MM.1S (cell line): ENCODE measurements around the gene MACROD2.

Experiments used
- DNase-seq: peaks from one replicate; pipeline ENCODE4 v3.0.0-alpha.2; 2015
- H2AFZ ChIP-seq: fragments of 300-600 bp; sonication (generic); 2 replicates; pipeline ENCODE4 v1.6.0; 2016; ENCODE audit warnings: antibody characterized with exemption, low read length
- H3F3A ChIP-seq: fragments of 300-600 bp; sonication (generic); 2 replicates; pipeline ENCODE4 v1.6.1; 2016; ENCODE audit warnings: mild to moderate bottlenecking, antibody characterized with exemption, low read length, moderate library complexity, mixed read lengths; ENCODE audit not compliant: insufficient read depth
- H3K27ac ChIP-seq: fragments of 300-600 bp; sonication (generic); 2 replicates; pipeline ENCODE4 v1.5.1; 2016; ENCODE audit warnings: mild to moderate bottlenecking, low read length
- H3K27me3 ChIP-seq: fragments of 300-600 bp; sonication (generic); replicated peaks from 2 replicates; pipeline ENCODE4 v1.6.0; 2016; ENCODE audit warnings: low read length; ENCODE audit not compliant: insufficient read depth
- H3K36me3 ChIP-seq: fragments of 300-600 bp; sonication (generic); replicated peaks from 2 replicates; pipeline ENCODE4 v1.6.1; 2016; ENCODE audit warnings: mild to moderate bottlenecking, low read length, mixed read lengths; ENCODE audit not compliant: insufficient read depth
- H3K4me1 ChIP-seq: fragments of 300-600 bp; sonication (generic); 2 replicates; pipeline ENCODE4 v1.6.1; 2016; ENCODE audit warnings: low read length, mixed read lengths
- H3K4me2 ChIP-seq: fragments of 300-600 bp; sonication (generic); 2 replicates; pipeline ENCODE4 v1.6.0; 2016; ENCODE audit warnings: low read depth, low read length
- H3K4me3 ChIP-seq: fragments of 300-600 bp; sonication (generic); 2 replicates; pipeline ENCODE4 v1.5.1; 2016; ENCODE audit warnings: low read length, mixed read lengths
- H3K79me2 ChIP-seq: fragments of 300-600 bp; sonication (generic); 2 replicates; pipeline ENCODE4 v1.6.1; 2016; ENCODE audit warnings: mixed run types, low read length, mixed read lengths
- H3K9ac ChIP-seq: fragments of 300-600 bp; sonication (generic); 2 replicates; pipeline ENCODE4 v1.6.1; 2016; ENCODE audit warnings: low read length, mixed read lengths
- H3K9me2 ChIP-seq: fragments of 300-600 bp; sonication (generic); replicated peaks from 2 replicates; pipeline ENCODE4 v1.6.1; 2016; ENCODE audit warnings: mild to moderate bottlenecking, low read length, mixed read lengths; ENCODE audit not compliant: insufficient read depth
- H3K9me3 ChIP-seq: fragments of 300-600 bp; sonication (generic); replicated peaks from 2 replicates; pipeline ENCODE4 v1.6.1; 2016; ENCODE audit warnings: mild to moderate bottlenecking, low read length, mixed read lengths; ENCODE audit not compliant: insufficient read depth
- H4K20me1 ChIP-seq: fragments of 300-600 bp; sonication (generic); 2 replicates; pipeline ENCODE4 v1.6.1; 2016; ENCODE audit warnings: mild to moderate bottlenecking, low read length, moderate library complexity, mixed read lengths; ENCODE audit not compliant: insufficient read depth
- EZH2 ChIP-seq: fragments of 300-600 bp; sonication (generic); optimal IDR thresholded peaks from 2 replicates; pipeline ENCODE3; 2017; ENCODE audit warnings: low read depth, mild to moderate bottlenecking, antibody characterized with exemption, low read length, mixed read lengths
- EZH2phosphoT487 ChIP-seq: fragments of 300-600 bp; sonication (generic); IDR thresholded peaks from 2 replicates; pipeline ENCODE4 v1.6.1; 2018; ENCODE audit warnings: antibody characterized with exemption, low read length
- TF ChIP-seq, protein P1 (sequence below): fragments of 300-600 bp; sonication (generic); IDR thresholded peaks from 2 replicates; pipeline ENCODE4 v1.5.1; 2016; ENCODE audit warnings: antibody characterized with exemption, low read length, mixed read lengths

Gene MACROD2

GRCh38 chr20:14960831-14961230 is 965.5 kb downstream of the MACROD2 start:
- peak overlapping the region; percentile 53 for H3K27ac ChIP-seq
- no peaks in the 10 kb centered on the region for H4K20me1 ChIP-seq
- H3K9me3 ChIP-seq = no peaks in the 10 kb centered on the region
- peak overlapping the region; percentile 20; the same call in 1 of the 2 replicates for H3K4me2 ChIP-seq
- H3F3A ChIP-seq = peaks cover 6% of the 10 kb centered on the region
- H3K4me3 ChIP-seq = no peak overlapping the region
- H3K9me2 ChIP-seq = no peaks in the 10 kb centered on the region
- H3K79me2 ChIP-seq = no peaks in the 10 kb centered on the region
- TF ChIP-seq, protein P1, sequence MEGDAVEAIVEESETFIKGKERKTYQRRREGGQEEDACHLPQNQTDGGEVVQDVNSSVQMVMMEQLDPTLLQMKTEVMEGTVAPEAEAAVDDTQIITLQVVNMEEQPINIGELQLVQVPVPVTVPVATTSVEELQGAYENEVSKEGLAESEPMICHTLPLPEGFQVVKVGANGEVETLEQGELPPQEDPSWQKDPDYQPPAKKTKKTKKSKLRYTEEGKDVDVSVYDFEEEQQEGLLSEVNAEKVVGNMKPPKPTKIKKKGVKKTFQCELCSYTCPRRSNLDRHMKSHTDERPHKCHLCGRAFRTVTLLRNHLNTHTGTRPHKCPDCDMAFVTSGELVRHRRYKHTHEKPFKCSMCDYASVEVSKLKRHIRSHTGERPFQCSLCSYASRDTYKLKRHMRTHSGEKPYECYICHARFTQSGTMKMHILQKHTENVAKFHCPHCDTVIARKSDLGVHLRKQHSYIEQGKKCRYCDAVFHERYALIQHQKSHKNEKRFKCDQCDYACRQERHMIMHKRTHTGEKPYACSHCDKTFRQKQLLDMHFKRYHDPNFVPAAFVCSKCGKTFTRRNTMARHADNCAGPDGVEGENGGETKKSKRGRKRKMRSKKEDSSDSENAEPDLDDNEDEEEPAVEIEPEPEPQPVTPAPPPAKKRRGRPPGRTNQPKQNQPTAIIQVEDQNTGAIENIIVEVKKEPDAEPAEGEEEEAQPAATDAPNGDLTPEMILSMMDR = no peak
- TF ChIP-seq EZH2phosphoT487 (no peak), EZH2 (no peak)
- no peak overlapping the region for H2AFZ ChIP-seq
- H3K9ac ChIP-seq = no peak overlapping the region
- no peaks in the 10 kb centered on the region for H3K36me3 ChIP-seq
- H3K4me1 ChIP-seq = peaks cover 14% of the 10 kb centered on the region
- DNase-seq = peak; percentile 89
- H3K27me3 ChIP-seq = no peaks in the 10 kb centered on the region

- TF ChIP-seq, protein P1 = no peak
- no peak for TF ChIP-seq EZH2phosphoT487
- no peak for TF ChIP-seq EZH2
- Histone ChIP-seq H4K20me1 (no peaks in the 10 kb centered on the region), H3K79me2 (no peaks in the 10 kb centered on the region), H3K4me1 (peaks cover 14% of the 10 kb centered on the region), H3K36me3 (no peaks in the 10 kb centered on the region), H3K9me2 (no peaks in the 10 kb centered on the region), H3K9ac (no peak overlapping the region), H3F3A (peaks cover 6% of the 10 kb centered on the region), H3K4me3 (no peak overlapping the region), H3K27me3 (no peaks in the 10 kb centered on the region), H3K4me2 (no peak overlapping the region), H2AFZ (no peak overlapping the region), H3K27ac (no peak overlapping the region), H3K9me3 (no peaks in the 10 kb centered on the region)
- DNase-seq = no peak
These were observed 967.9 kb downstream of the MACROD2 start for GRCh38 chr20:14963262-14963663.

GRCh38 chr20:14966203-14966602 is 970.9 kb downstream of the MACROD2 start:
- Histone ChIP-seq H3K36me3 (no peaks in the 10 kb centered on the region), H3K79me2 (no peaks in the 10 kb centered on the region), H3K27me3 (no peaks in the 10 kb centered on the region), H3F3A (peaks cover 3% of the 10 kb centered on the region; the same call in 1 of the 2 replicates), H3K4me3 (no peak overlapping the region), H3K9ac (no peak overlapping the region), H2AFZ (no peak overlapping the region), H3K4me1 (peaks cover 4% of the 10 kb centered on the region; the same call in 1 of the 2 replicates), H3K27ac (no peak overlapping the region), H3K9me3 (no peaks in the 10 kb centered on the region), H4K20me1 (no peaks in the 10 kb centered on the region), H3K4me2 (no peak overlapping the region), H3K9me2 (no peaks in the 10 kb centered on the region)
- TF ChIP-seq EZH2 (no peak), EZH2phosphoT487 (no peak)
- TF ChIP-seq, protein P1 = no peak
- DNase-seq = no peak
